HG02870 (cell line): Measurements from ENCODE around the gene ROS1.

ENCODE experiments used
- ATAC-seq: cut with Tn5 transposase; IDR thresholded peaks from one replicate; pipeline ENCODE4 v1.9.1; 2021; ENCODE audit warnings: mild to moderate bottlenecking, moderate library complexity; ENCODE audit not compliant: unreplicated experiment

ROS1 gene

DNA sequence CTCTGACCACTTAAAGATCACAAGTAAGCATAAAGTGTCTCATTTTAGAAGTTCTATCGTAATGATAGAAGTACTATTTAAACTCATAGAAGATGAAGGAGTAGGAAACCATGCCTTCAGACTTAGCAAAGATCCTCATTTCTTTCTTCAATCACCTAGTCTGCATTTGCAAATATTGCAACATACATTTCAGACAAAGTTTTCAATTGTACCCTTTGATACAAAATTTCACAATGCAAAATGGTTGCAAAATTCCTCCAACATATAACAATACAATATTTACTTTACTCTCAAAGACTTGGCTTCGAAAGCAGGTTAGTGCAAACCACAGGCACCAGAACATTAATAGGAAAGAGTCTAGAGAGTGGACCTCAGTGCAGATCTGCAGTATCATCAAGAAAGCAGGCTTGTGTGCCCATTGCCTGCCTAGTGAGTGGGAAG lies 16.1 kb upstream of the ROS1 start:
- ATAC-seq: no peak

DNA sequence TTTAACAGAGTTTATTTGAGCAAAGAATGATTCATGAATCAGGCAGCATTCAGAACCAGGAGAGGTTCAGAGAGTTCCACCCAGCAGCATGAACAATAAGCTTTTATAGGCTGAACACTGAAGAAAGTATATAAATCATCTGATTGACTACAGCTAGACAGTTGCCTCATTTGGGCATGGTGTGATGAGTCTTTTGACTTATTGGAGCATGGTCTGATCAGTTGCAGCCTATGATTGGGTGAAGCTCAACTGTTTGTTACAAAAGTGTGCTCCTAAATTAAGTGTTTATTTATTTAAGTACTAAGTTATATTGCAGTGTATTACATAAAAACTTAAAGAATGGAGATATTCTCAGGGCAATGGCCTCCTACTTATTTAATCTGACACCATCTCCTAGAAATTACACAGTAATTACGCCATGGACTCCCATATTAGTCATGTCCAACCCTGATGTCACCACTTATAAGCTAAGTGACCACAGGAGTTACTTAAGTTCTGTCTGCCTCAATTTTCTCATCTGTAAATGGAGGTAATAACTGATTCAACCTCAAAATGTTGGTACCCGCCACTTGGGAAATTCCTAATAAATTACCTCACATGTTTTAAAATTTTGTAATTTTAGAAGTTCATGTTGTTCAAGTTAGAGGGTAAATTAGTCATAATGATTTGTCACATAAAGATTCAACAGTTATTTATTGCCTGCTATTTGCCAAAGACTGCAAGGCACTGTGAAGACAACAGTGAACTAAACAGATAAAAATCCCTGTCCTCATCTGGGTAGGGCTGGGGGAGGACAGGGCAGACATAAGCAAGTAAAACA lies 15.2 kb upstream of the ROS1 start:
- ATAC-seq: no peak

DNA sequence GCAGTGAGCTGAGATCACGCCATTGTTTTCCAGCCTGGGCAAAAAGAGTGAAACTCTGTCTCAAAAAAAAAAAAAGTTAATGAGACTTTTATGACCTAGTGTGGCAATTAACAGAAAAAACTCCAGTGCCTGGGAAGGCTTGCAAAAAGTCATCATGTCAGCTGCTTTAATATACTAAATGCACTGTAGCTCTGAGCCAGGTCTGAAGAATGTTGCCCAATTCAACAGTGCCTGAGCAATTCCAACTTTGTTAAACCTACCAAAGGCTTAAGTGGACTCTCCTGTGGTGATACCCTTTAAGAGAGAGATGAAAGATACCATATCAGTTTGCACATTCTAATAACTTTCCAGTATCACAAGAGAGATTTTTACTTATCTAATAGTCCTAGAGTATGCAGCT lies 6.5 kb upstream of the ROS1 start:
- no peak for ATAC-seq

DNA sequence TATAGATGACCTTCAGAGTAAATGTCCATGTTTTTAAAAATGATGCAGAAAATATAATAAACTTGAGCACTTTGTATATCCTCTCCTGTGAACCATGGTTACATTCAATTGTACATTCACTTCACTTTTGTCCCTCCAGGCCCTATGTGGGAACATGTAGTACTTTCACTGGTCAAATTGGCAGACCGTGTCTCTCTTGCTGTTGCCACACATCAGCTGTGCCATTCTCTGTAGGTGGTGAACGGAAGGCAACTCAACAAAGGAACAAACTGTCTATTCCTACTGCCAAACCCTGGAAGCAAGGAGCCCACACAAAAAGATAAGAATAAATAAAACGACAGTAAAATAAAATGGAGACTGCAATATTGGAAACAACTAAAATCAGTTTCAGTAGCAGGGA lies 2.0 kb downstream of the ROS1 start:
- no peak for ATAC-seq

DNA sequence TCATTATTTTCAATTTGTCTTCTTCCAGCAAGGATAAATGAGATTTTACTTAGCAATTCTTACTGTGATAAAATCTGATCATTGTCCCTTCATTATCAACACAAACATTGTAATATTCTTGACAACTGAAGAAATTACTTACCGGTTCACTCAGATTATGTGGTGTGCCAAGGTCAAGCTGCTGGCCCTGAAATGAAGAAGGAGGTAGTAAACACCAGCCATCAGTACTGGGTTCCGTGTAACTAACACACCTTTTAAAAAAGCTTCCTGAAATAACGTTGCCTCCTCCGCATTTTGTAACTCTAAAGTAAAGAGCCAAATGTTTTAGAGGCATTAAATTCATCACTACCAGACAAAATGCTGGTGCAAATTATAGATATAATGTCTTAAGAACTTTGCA lies 7.4 kb downstream of the ROS1 start:
- no peak for ATAC-seq

DNA sequence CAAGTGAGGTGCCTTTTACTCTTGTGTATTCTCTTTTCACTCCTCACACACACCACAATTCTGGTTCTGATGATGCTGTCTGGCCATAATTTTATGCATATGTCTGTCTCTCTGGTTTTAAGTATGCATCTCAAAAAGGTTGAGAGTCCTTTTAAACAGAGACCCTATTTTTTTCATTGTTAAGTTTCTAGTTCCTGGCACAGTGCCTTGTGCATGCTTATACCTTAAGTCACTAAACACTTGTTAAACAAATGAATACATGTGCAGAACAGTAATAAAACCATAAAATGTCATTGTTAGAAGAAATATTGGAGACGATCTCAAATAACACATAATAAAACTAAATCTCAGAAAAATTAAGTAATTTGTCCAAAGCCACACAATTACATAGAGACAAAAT lies 7.9 kb downstream of the ROS1 start:
- no peak for ATAC-seq

DNA sequence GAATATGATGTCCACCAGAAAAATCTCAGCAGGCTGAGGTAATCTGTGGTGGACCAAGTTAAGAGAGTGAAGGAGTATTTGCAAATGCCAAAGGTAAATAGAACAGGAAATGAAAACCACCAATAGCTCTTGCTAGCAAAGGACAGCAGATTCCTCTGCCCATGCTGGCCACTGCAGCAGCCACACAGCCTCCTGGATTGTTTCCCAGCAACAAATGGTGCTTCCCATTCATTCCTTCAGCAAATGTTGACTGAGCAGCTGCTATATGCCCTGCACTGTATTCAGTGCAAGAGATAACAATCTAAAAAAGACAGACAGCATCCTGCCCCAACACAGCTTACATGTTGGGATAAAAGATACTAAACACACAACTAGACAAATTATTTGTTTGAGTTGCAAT lies 11.0 kb downstream of the ROS1 start:
- ATAC-seq: no peak

DNA sequence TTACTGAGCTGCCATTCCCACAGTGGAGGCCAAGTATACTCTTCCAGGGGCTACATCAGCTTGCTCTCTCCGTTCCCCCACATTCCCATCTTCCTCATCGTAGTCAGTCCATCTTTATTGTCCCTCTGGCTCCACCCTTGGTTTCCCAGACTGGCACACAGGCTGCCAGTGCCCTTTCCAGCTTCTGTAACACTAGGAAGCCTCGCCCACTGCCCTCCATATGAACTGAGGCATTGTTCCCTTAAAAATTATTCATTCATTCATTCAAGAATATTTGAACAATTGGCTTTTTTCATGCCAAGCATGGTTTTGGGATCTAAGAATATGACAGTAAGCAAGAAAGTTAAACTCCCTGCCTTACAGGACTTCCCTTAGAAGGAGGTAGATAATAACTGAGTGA lies 14.3 kb downstream of the ROS1 start:
- no peak for ATAC-seq

DNA sequence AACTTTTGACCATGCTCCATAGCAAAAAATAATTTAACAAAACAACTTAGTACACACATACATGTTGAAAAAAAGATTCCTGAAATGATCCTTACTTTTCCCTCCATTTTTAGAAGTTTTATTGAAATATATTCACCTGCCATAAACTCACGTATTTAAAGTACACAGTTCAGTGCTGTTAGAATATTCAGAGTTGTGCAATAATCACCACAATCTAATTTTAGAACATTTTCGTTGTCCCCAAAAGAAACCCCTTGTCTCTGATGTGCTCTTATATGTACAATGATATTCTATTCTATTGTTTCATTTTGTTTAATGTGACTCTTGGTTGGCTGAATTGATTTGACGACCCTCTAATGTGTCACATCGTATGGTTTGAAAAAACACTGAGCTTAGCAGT lies 15.9 kb downstream of the ROS1 start:
- no peak for ATAC-seq

DNA sequence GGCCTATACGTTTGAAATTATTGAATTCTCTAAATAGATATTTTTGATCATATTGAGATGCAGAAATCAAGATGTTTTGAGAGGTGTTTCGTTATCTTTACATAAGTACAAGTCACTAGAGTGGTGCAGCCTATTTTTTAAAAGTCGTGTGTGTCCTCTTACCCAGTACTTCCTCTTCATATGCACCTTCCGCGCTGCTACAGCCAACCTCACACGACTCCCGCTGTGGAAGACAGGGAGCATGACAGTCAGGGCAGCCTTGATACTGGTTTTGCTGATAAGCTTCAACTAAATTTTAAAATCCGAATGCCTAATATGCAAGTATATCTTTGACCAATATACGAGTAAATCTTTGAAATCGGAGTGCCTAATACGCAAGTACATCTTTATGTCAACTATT lies 16.3 kb downstream of the ROS1 start:
- ATAC-seq: no peak

DNA sequence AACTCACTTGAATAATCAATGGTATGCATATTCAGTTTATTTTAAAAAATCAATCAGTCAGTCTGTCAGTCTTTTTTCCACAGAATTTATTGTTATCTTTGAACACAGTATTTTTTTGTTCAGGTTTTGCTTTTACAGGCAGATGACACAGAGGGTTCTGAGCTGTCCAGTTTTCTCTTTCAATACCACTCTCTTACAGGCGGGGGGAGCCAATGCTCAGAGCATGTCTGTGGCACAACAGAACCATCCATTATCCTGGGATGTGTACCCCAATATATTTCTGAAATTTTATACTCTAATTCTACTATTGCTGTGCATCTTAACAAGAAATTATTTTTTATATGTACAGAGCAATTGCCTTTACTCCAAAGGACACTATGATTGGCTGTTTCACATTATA lies 21.2 kb downstream of the ROS1 start:
- ATAC-seq: no peak

DNA sequence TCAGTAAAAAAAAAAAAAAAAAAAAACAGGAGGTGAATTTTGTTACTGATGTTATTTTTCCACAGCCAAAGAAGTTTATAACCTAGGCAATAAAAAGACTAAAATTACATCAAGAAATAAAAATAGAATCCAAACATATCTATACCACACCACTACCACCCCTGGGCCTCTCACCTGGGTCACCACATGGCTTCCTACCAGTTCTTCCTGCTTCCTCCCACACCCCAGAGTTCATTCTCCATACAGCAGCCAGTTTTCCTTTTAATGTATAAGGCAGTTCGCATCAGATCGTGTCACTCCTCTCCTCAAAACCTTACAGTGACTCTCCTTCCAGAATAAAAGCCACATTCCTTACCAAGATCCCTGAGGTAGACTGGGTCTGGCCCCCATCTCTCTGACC lies 23.9 kb downstream of the ROS1 start:
- no peak for ATAC-seq

DNA sequence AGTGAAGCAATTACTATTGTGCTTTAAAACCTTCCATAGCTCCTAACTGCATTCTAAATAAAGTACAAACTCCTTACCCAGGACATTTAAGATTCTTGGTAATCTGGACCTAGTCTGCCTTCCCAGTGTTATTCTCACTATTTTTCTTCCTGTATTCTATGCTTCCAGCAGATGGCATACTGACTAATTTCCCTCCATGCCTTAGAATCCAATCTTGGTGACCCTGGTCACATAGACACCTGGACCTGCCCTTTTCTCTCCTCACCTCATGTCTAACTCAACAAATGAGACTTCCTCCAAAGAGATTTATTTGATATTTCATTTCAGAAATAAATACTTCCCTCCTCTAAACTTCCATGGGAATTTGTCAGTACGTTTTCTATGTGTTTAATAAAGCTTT lies 25.8 kb downstream of the ROS1 start:
- ATAC-seq: no peak

DNA sequence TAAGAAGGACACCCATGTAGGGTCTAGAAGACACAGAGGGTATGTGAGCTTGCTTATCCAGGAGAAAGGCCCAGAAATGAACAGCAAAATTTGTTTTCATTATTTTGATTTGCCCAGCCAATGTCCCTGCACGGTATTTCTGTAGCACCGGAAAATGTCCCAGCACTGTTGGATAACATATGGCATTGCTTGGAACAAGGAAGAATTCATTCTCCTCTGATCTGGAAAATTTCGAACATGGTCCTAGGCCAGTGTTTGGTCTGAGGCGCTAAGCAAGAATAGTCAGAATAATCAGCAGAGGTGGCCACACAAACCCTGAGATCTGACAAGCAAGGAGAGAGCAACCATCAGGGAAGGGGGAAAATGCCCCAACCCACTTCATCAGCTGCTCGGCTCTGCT lies 26.6 kb downstream of the ROS1 start:
- no peak for ATAC-seq

DNA sequence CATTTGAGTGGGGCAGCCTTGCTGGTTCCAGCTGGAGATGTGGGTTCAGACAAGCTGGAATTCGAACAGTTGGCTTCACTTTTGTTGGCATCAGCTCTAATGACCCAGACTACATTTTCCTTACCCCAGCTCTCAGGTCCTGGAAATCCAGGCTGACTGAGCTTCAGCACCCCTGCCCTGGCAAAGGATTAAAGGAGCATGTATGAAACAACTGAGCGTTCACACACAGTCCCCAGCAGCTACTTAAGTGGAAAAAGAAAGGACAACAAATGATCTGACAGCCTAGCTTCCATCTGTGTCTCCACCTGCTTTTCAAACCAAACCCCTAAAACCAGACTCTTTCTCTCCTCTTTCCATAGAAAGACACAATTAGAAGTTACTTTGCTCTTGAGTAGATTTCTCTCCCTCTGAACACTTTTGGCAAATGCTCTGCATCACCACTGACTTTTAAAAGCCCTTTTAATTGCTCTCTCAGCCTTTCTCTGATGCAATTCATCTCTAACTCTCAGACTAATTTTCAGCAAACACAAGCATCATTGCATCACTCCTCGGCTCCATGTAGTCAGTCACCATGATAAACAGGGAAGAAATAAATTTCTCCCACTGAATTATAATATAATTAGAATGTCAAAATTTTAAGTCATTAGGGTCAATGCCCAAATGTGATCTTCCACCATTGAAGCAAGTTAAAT lies 28.1 kb downstream of the ROS1 start:
- no peak for ATAC-seq

DNA sequence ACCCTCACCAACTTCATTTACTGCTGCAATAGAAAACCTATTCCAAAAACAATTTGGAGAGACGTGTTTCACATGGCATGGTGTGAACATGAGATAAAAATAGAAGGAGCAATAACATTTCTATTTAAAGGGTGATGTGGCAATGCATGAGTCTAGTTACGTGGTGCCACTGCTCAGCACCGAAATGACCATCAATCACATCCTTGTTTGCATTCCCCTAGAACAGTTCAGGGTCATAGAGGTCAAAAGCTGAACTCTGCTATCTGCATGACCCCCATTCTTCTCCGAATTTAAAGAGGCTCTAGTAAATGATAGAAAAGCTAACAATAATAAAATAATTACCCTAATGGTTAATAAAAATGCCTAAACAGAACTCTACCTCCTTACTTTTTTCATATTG lies 29.5 kb downstream of the ROS1 start:
- ATAC-seq: no peak

DNA sequence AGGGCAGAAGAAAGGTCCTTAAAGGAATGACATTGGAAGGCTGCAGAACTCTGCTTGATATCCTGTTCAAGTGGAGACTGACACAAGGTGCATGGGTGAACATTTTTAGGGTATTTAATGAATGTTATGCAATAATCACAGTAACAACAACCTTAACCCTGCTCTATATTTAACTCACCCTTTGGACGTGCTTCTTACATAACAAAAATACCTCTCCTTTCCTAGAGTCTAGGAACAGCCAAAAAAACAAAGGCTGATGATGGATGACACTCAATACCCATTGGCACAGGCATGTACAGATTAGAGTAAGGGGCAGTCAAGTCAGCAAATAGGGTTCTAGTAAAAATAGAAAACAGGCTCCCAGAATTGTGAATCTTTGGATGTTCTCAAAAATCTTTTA lies 30.6 kb downstream of the ROS1 start:
- no peak for ATAC-seq

DNA sequence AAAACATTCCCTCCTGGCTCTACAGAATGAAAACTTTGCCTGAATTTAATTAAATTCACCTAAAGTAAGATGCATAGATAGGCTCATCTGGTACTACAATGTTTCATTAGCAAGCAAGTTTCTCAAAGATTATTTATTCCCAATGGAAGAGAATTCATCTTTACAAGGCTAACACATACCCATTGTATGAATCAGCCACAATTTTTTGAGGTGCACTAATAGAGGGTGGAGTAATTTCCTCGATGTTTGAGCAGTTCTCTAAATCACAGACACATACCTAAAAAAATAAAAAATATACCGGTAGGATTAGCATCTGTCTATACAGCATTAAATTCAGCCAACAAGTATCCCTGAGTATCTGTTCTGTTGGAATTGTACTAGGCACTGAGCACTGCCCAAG lies 32.7 kb downstream of the ROS1 start:
- ATAC-seq: no peak

DNA sequence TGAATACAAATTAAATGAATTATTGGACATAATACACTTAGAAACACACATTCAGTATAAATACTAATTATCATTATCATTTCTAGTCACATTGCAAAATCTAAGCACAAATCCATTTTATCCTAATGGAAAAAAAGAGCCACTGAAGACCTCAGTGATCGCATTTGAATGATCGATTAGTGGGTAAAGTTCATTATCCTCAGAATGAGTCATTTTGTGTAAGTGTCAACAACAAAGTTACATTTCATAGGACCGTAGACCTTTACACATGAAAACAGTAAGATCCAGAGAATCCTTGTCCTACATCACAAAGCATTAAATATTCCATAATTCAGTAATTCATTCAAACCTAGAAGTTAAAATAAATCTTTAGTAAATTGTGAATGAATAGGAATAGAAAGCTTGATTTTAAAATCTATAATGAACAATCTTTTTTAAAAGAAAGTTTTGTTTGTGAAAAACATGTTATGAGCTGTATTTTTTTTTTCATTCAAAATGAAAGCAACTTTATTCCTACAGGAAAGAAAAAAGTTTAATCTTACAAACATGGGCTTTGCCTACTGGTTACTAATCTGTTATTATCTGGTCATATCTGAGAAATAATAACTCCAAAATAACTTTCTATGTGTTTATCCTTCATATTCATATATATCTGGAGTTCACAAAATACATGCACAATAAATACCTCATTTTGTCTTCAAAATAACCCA lies 33.7 kb downstream of the ROS1 start:
- ATAC-seq: no peak

DNA sequence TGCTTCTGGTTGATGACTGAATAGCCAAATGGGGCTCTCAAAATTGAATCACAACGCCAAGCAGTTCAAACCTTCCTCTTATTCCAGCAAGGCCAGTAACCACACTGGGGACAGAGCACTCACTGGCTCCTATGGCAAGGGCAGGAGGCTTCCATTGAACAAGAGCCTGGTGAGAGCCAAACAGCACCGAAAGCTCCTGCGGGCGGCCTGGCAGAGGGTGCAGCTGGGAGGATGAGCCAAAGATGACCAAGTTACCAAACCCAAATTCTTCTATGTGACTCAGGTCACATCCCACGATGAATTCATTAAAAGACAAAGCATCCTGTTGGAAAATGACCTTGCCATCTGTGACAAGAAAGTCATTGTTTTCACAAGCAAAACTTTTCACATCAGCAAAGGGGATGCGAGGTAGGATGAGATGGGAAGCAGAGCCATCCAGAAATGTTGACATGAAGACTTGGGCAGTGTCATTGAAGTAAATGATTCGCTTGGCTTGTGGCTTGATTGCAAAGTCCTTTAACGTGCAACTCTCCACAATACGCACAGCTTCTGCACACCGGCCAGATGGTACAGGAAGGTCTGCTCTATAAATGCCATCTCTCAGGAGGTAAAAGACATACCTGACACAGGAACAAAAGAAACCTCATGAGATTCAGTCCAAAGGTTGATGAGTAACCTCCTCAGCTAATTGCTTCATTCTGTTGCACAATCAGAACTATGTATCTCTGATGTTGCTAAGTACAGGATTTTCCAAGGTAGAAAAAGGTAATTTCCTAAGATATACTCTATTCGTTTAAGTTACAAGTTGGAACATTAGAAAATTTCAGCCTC lies 36.3 kb downstream of the ROS1 start:
- ATAC-seq: no peak

DNA sequence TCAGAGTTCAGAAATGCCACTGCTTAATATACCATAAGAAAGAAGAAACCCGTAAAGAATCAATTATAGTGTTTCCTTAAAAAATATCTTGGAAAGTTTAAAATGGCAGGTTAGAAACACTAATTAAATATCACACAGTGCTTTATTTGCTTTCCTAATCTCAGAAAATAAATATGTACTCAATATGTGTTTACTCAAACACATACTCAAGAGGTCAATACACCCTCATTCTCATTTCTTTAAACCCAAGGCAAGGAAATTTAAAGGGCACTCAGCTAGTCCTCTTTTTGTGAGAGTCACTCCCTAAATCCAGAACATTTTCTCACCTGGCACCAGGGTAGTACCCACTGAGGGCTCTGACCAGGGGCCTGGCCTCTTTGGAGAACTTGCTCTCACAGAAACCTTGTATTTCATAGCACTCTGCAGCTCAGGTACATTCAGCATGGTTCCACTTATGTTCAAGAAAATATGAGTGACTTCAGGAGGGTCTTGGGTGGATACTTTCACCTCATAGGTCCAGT lies 38.2 kb downstream of the ROS1 start:
- no peak for ATAC-seq
